Neural crest cell (in vitro differentiated cells): ENCODE measurements around the gene PLEKHG1. TPM values are rescaled to one million over a fixed set of nuclear protein-coding genes. Genes with fewer than 3 reads are reported as not detected.

Source experiments
- DNase-seq: peaks from one replicate; pipeline ENCODE4 v3.0.0; 2021; ENCODE audit warnings: low read depth, mixed read lengths, low spot score
- H3K27ac Mint-ChIP-seq: one replicate; pipeline ENCODE4 v1.8.0; 2021; ENCODE audit warnings: mild to moderate bottlenecking, mixed read lengths; ENCODE audit not compliant: unreplicated experiment
- H3K27me3 Mint-ChIP-seq: 2 replicates; pipeline ENCODE4 v1.8.0; 2021; ENCODE audit warnings: low read depth, mild to moderate bottlenecking, mixed read lengths
- H3K36me3 Mint-ChIP-seq: 2 replicates; pipeline ENCODE4 v1.8.0; 2021; ENCODE audit warnings: low read depth, mild to moderate bottlenecking, mixed read lengths
- H3K4me1 Mint-ChIP-seq: 2 replicates; pipeline ENCODE4 v1.8.0; 2021; ENCODE audit warnings: mixed read lengths
- H3K4me3 Mint-ChIP-seq: one replicate; pipeline ENCODE4 v1.8.0; 2021; ENCODE audit warnings: mild to moderate bottlenecking, mixed read lengths
- H3K9me3 Mint-ChIP-seq: 2 replicates; pipeline ENCODE4 v1.8.0; 2021; ENCODE audit warnings: mixed read lengths
- total RNA-seq: library from RNA; stranded (reverse); gene quantifications from 2 replicates; pipeline ENCODE4 v1.2.1, GENCODE V29; 2021
- TF ChIP-seq, protein P1 (sequence below): fragments of 200-600 bp; sonication (generic); conservative IDR thresholded peaks from 2 replicates; pipeline ENCODE4 v1.5.0; 2021; ENCODE audit warnings: antibody characterized with exemption, mild to moderate bottlenecking

PLEKHG1 gene
- total RNA-seq, 1 donor from 2014 or later, result 25.7 TPM

DNA sequence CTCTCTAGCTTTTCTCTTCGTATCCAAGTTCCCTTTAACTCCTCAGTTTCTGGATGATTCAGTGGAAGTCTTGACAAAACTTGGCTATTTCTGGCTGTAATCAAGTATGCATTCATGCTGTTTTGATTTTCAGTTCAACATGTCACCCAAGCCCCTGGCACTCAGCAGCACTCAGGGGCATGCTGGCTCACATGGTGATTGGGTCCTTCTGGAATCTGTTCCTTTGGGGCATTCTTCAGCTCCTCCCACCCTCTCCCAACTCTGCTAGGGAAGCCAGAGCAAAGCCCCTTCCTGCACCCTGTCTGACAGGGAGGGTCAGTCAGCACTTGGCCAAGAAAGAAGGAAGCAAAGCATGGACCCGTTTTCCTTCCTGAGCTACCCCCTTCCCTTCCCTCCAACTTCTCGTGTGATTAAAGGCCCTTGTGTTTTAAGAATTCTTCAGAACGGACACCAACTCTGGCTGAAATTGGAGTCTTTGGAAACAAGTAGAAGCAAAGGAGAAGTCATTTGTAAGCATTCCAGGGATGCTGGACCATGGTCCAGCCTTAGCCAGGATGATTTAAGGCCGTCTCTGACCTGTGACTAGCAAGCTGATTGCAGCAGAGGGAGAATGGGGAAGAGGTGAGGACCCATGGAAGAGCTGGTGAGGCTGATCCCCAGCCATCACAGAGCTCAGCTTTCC is 7.1 kb downstream of the PLEKHG1 start:
- Mint-ChIP-seq H3K9me3 (no peaks in the 10 kb centered on the region), H3K4me1 (peaks cover 10% of the 10 kb centered on the region), H3K27ac (no peak overlapping the region), H3K4me3 (no peak overlapping the region), H3K36me3 (peaks cover 4% of the 10 kb centered on the region), H3K27me3 (peaks cover 8% of the 10 kb centered on the region)
- TF ChIP-seq, protein P1, sequence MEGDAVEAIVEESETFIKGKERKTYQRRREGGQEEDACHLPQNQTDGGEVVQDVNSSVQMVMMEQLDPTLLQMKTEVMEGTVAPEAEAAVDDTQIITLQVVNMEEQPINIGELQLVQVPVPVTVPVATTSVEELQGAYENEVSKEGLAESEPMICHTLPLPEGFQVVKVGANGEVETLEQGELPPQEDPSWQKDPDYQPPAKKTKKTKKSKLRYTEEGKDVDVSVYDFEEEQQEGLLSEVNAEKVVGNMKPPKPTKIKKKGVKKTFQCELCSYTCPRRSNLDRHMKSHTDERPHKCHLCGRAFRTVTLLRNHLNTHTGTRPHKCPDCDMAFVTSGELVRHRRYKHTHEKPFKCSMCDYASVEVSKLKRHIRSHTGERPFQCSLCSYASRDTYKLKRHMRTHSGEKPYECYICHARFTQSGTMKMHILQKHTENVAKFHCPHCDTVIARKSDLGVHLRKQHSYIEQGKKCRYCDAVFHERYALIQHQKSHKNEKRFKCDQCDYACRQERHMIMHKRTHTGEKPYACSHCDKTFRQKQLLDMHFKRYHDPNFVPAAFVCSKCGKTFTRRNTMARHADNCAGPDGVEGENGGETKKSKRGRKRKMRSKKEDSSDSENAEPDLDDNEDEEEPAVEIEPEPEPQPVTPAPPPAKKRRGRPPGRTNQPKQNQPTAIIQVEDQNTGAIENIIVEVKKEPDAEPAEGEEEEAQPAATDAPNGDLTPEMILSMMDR, result no peak
- DNase-seq, result no peak

DNA sequence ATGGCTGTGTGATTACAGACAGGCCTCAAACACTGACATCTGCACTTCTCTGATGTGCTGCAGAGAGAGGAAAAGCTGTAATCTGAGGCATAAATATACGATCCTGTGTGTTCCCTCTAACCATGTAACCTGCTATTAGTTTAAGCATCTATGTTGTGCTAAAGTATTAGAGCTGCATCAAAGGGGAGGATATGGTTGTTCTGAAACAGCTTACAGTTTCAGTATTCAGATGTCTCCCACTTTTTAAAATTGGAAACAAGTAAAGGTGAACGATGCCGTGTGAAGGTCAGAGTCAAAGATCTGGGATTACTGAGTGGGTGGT is 7.6 kb downstream of the PLEKHG1 start:
- TF ChIP-seq, protein P1, result no peak
- Mint-ChIP-seq H3K27me3 (peaks cover 3% of the 10 kb centered on the region), H3K4me3 (no peak overlapping the region), H3K4me1 (peaks cover 5% of the 10 kb centered on the region), H3K36me3 (peaks cover 4% of the 10 kb centered on the region), H3K27ac (no peak overlapping the region), H3K9me3 (no peaks in the 10 kb centered on the region)
- no peak for DNase-seq

DNA sequence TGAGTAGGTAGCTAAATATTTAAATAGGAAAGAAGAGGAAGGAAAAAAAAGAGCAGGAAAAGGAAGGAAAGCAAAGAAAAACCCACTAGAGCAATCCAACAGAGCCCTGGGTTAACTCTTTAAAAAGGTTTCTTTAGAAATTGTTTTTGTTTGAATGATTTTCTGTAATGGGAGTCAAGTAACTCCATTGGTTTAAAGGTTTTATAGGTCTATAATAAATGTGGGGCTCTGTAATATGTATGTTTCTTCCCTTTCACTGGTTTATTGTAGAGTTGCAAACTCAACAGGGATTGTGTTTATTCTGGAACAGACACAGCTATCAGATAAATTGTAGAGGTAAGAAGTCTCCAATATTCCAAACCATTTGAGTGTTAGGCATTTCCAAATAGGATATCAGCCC is 10.9 kb downstream of the PLEKHG1 start:
- H3K27ac Mint-ChIP-seq, result no peak overlapping the region
- H3K4me1 Mint-ChIP-seq, result peaks cover 5% of the 10 kb centered on the region
- no peak overlapping the region for H3K4me3 Mint-ChIP-seq
- TF ChIP-seq, protein P1, result no peak
- no peaks in the 10 kb centered on the region for H3K9me3 Mint-ChIP-seq
- H3K36me3 Mint-ChIP-seq, result peaks cover 4% of the 10 kb centered on the region
- H3K27me3 Mint-ChIP-seq, result no peaks in the 10 kb centered on the region
- DNase-seq, result no peak

DNA sequence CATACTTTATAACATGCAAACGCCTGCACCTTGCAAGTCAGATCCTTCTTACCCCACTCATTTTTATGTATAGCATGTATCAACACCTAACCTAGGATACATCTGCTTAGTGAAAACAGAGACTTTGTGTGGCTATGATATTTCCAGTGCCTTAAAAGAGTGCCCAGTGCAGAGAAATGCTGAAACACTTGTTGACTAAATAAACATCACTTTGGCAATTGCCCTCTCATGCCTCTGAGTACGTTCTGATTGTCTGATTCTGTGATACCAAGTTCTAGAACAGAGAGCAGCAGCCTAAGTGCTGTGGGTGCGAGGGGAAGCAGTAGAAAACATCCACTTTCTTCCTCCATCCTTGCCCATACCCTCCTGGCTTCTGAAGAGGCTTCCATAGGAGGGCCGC is 13.6 kb downstream of the PLEKHG1 start:
- Mint-ChIP-seq H3K36me3 (peaks cover 4% of the 10 kb centered on the region), H3K9me3 (no peaks in the 10 kb centered on the region), H3K27me3 (no peaks in the 10 kb centered on the region), H3K4me1 (peaks cover 16% of the 10 kb centered on the region), H3K27ac (no peak overlapping the region), H3K4me3 (no peak overlapping the region)
- no peak for DNase-seq
- TF ChIP-seq, protein P1, result no peak

DNA sequence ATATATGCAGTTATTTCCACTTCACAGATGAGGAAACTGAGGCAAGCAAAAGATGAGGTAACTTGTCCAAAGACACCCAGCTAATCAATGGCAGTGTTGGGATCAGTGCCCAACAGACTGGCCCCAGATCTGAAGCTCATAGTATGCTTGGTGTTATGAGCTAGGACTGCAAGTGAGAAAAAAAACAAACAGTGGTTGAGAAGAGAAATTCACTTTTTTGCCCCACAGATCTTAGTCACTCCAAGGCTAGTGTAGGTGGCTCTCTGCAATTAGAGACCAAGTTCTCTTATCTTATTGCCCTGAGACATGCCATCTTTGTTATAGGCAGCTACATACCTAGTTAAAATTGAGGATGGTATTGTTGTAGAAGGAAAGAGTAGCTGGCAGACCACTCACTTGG is 16.3 kb downstream of the PLEKHG1 start:
- H3K27me3 Mint-ChIP-seq, result no peaks in the 10 kb centered on the region
- no peaks in the 10 kb centered on the region for H3K9me3 Mint-ChIP-seq
- TF ChIP-seq, protein P1, result no peak
- no peak overlapping the region for H3K27ac Mint-ChIP-seq
- H3K4me1 Mint-ChIP-seq, result peaks cover 22% of the 10 kb centered on the region
- no peak overlapping the region for H3K4me3 Mint-ChIP-seq
- no peaks in the 10 kb centered on the region for H3K36me3 Mint-ChIP-seq
- no peak for DNase-seq

DNA sequence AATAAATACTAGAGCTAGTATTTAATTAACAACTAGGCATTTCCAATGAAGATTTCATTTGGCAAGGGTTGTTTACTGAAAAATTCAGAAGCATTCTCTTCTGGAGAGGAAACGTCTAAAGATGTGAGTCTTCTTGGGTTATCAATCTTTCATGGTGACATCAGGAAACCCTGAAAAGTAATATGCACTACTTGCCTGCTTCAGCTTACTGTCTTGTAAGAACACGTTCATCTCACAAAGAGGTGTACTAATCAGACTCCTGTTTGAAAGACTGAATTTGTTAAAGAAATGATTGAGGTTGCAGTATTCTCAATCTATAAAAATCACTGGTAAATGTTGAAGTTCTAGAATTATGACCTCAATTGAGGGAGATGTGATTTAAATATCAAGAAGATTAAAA is 16.9 kb downstream of the PLEKHG1 start:
- no peak for DNase-seq
- Mint-ChIP-seq H3K27me3 (no peaks in the 10 kb centered on the region), H3K4me1 (peaks cover 22% of the 10 kb centered on the region), H3K27ac (no peak overlapping the region), H3K4me3 (no peak overlapping the region), H3K36me3 (no peaks in the 10 kb centered on the region), H3K9me3 (no peaks in the 10 kb centered on the region)
- TF ChIP-seq, protein P1, result no peak
